GM18909 (cell line): Measurements from ENCODE around the gene MAML3.

Source experiments
- ATAC-seq: cut with Tn5 transposase; IDR thresholded peaks from one replicate; pipeline ENCODE4 v1.9.1; 2021; ENCODE audit warnings: mild to moderate bottlenecking; ENCODE audit not compliant: unreplicated experiment, poor library complexity

MAML3 gene

GRCh38 chr4:139833151-139833910, 320.7 kb downstream of the MAML3 start:
- no peak for ATAC-seq

GRCh38 chr4:139828966-139829664, 324.9 kb downstream of the MAML3 start:
- no peak for ATAC-seq

- ATAC-seq = no peak
Measured at GRCh38 chr4:139826426-139826825, 327.6 kb downstream of the MAML3 start.

GRCh38 chr4:139825523-139826014, 328.4 kb downstream of the MAML3 start:
- no peak for ATAC-seq

GRCh38 chr4:139824882-139825522, 329.0 kb downstream of the MAML3 start:
- no peak for ATAC-seq

- no peak for ATAC-seq
Measured at GRCh38 chr4:139823746-139824145, 330.2 kb downstream of the MAML3 start.

GRCh38 chr4:139823345-139823744, 330.6 kb downstream of the MAML3 start:
- no peak for ATAC-seq

GRCh38 chr4:139822391-139822790, 331.6 kb downstream of the MAML3 start:
- no peak for ATAC-seq

- ATAC-seq = no peak
Measured at GRCh38 chr4:139819082-139819481, 334.9 kb downstream of the MAML3 start.

- no peak for ATAC-seq
Measured at GRCh38 chr4:139817657-139818452, 336.1 kb downstream of the MAML3 start.

GRCh38 chr4:139816856-139817255, 337.1 kb downstream of the MAML3 start:
- no peak for ATAC-seq

- ATAC-seq = no peak
Measured at GRCh38 chr4:139815778-139816601, 338.0 kb downstream of the MAML3 start.

- ATAC-seq = no peak
Measured at GRCh38 chr4:139814323-139815015, 339.5 kb downstream of the MAML3 start.

- ATAC-seq = no peak
Measured at GRCh38 chr4:139813881-139814280, 340.1 kb downstream of the MAML3 start.

- no peak for ATAC-seq
Measured at GRCh38 chr4:139810710-139811109, 343.3 kb downstream of the MAML3 start.

- no peak for ATAC-seq
Measured at GRCh38 chr4:139809757-139810140, 344.2 kb downstream of the MAML3 start.

- no peak for ATAC-seq
Measured at GRCh38 chr4:139808808-139809756, 344.9 kb downstream of the MAML3 start.

GRCh38 chr4:139808381-139808807, 345.6 kb downstream of the MAML3 start:
- no peak for ATAC-seq
